ENCODE measurements around the gene DQX1. TPM values are rescaled to one million over a fixed set of nuclear protein-coding genes. Genes with fewer than 3 reads are reported as not detected.

Gene DQX1
- polyA plus RNA-seq, 1 experiment = not detected

DNA sequence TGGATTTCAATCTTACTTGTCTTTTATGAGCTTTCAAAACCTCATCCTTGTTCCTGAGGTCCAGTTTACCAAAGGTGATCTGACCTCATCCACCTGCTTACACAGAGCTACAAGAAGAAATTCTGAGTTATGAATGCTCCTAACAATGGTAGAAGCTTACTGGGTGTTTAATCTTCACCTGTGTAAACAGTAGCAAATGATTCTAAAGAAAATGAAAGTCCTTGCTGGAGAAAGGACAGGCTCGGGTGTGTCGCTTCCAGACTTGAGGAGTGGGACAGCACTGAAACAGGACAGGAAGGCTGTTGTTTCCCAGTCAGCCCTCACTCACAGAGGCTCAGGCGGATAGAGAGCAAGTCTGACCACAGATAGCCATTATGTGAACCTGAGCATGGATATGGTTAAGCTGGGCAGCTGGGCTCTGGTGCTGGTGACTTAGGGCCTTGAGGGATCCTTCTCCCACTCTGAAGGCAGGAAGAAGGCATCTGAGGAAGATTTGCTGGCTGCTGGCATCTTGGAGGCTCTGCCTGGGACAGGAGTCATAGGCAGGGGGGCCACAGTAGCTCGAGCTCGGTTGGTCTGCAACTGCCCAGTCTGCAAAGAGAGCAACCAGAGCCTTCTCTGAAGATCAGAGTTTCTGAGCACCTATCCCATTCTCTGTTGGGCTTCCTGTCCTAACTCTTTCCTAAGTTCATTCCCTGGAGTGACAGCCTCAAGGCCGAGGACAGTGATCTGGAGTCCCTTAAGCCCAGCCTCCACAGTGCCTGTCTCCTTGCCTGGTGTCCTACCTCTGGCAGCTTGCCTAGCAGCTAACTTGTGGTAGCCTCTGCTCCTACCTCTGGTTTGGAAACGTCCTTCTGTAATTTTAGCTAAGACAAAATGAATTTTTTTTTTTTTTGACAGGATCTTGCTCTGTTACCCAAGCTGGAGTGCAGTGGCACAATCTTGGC is 32.5 kb upstream of the DQX1 start:
- H3K9me3 ChIP-seq (ENCODE audit: control insufficient read depth, insufficient read depth, low read length) = no peaks in the 10 kb centered on the region; the same call in 1 of the 2 replicates
- peak overlapping the region; percentile 4 for H3K27ac ChIP-seq (ENCODE audit: low read depth, low read length)
- DNase-seq (ENCODE audit: low read depth, low spot score) = no peak
- POLR2A ChIA-PET = interaction anchor here (1.1 to 1.2 kb wide), 2 partner anchors 9 to 17 kb away, joined by 4 to 5 read pairs; no protein-coding TSS in a partner anchor
- H3K4me3 ChIP-seq (ENCODE audit: low read depth, low read length) = no peak overlapping the region
- H3K27me3 ChIP-seq (ENCODE audit: control insufficient read depth, insufficient read depth, low read length) = no peaks in the 10 kb centered on the region
- no peak for TF ChIP-seq CTCF (IDR thresholded peaks at IDR 0.05; ENCODE audit: low read depth, low read length)
- CTCF ChIA-PET = interaction anchor here (1.8 kb wide), 1 partner anchor 29 kb away, joined by 7 read pairs; no protein-coding TSS in a partner anchor

DNA sequence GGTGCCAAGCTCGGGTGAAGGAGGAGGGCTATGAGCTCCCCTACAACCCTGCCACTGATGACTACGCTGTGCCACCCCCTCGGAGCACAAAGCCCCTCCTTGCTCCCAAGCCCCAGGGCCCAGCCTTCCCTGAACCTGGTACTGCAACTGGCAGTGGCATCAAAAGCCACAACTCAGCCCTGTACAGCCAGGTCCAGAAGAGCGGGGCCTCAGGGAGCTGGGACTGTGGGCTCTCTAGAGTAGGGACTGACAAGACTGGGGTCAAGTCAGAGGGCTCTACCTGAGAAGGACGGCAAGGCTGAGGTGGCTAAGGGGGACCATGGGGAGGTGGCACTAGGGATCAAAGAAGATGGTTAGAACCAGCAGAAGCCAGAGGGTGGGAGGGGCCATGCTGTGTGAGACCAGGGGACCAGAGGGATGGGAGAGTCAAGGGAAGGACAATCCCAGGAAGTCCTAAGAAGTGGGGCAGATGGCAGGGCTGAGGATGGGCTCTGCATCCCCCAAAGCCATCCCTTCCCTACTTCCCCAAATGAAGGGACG is 30.9 kb upstream of the DQX1 start:
- no peak for DNase-seq (ENCODE audit: low read depth, low spot score)
- ChIA-PET POLR2A (no interaction called here), CTCF (no interaction called here)
- Histone ChIP-seq H3K4me3 (ENCODE audit: low read depth, low read length) (no peak overlapping the region), H3K27ac (ENCODE audit: low read depth, low read length) (no peak overlapping the region), H3K27me3 (ENCODE audit: control insufficient read depth, insufficient read depth, low read length) (no peaks in the 10 kb centered on the region), H3K9me3 (ENCODE audit: control insufficient read depth, insufficient read depth, low read length) (no peaks in the 10 kb centered on the region; the same call in 1 of the 2 replicates)
- TF ChIP-seq CTCF (IDR thresholded peaks at IDR 0.05; ENCODE audit: low read depth, low read length) = no peak

DNA sequence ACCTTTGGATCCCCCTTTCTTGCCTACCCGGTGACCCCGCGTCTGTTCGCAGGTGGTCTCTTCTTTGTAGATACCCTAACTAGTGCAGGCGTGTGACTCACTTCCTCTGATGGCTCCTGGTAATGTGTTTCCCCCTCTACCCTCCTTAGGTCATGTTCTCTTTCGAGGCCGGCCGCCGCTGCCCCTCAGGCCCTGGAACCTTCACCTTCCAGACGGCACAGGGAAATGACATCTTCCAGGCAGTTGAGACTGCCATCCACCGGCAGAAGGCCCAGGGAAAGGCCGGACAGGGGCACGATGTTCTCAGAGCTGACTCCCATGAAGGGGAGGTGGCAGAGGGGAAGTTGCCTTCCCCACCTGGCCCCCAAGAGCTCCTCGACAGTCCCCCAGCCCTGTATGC is 30.1 kb upstream of the DQX1 start:
- CTCF ChIA-PET = no interaction called here
- H3K4me3 ChIP-seq (ENCODE audit: low read depth, low read length) = peak overlapping the region; percentile 97

DNA sequence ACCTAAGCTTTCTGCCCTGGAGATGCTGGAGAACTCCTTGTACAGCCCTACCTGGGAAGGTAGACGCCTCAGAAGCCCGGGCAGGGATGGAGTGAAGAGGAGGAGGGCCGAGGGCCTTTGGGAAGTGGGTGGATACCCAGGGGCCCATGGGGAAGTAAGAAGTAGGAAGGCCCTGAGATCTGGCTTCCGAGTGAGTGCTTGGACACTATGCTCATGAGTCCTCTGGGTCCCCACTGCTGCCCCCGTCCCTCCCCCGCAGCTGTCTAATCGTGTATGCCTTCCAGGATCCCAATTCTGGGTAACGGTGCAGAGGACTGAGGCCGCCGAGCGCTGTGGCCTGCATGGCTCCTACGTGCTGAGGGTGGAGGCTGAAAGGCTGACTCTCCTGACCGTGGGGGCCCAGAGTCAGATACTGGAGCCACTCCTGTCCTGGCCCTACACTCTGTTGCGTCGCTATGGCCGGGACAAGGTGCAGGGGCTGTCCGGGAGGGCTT is 29.6 kb upstream of the DQX1 start:
- ChIA-PET CTCF (no interaction called here), POLR2A (interaction anchor here (0.9 to 1.0 kb wide), 2 partner anchors 11 to 23 kb away, joined by 3 to 7 read pairs; no protein-coding TSS in a partner anchor)
- no peaks in the 10 kb centered on the region; the same call in 1 of the 2 replicates for H3K9me3 ChIP-seq (ENCODE audit: control insufficient read depth, insufficient read depth, low read length)

More for the DNA sequence above, 30.1 kb upstream of the DQX1 start:
- TF ChIP-seq CTCF (IDR thresholded peaks at IDR 0.05; ENCODE audit: low read depth, low read length) = no peak
- DNase-seq (ENCODE audit: low read depth, low spot score) = no peak
- POLR2A ChIA-PET = interaction anchor here (0.5 kb wide), 1 partner anchor 173 kb away, joined by 3 read pairs; no protein-coding TSS in a partner anchor
- no peak overlapping the region for H3K27ac ChIP-seq (ENCODE audit: low read depth, low read length)
- H3K9me3 ChIP-seq (ENCODE audit: control insufficient read depth, insufficient read depth, low read length) = no peaks in the 10 kb centered on the region; the same call in 1 of the 2 replicates
- H3K27me3 ChIP-seq (ENCODE audit: control insufficient read depth, insufficient read depth, low read length) = no peaks in the 10 kb centered on the region

More for the DNA sequence above, 29.6 kb upstream of the DQX1 start:
- Histone ChIP-seq H3K27me3 (ENCODE audit: control insufficient read depth, insufficient read depth, low read length) (no peaks in the 10 kb centered on the region), H3K27ac (ENCODE audit: low read depth, low read length) (no peak overlapping the region), H3K4me3 (ENCODE audit: low read depth, low read length) (peak overlapping the region; percentile 97)
- no peak for TF ChIP-seq CTCF (IDR thresholded peaks at IDR 0.05; ENCODE audit: low read depth, low read length)
- no peak for DNase-seq (ENCODE audit: low read depth, low spot score)
